ENCODE measurements around the gene DIP2A. TPM values are rescaled to one million over a fixed set of nuclear protein-coding genes. Genes with fewer than 3 reads are reported as not detected.

DIP2A gene
- polyA plus RNA-seq, 1 donor, result 53.3 TPM

GRCh38 chr21:46416551-46416950 lies 42.1 kb upstream of the DIP2A start:
- Histone ChIP-seq H3K36me3 (ENCODE audit: control insufficient read depth, insufficient read depth, low read length) (peaks cover 40% of the 10 kb centered on the region), H3K27ac (ENCODE audit: low read length) (no peak overlapping the region), H3K4me3 (ENCODE audit: low read length) (no peak overlapping the region), H3K4me1 (ENCODE audit: control insufficient read depth, insufficient read depth, low read length) (no peaks in the 10 kb centered on the region), H3K9me3 (ENCODE audit: control insufficient read depth, low read depth, low read length) (no peaks in the 10 kb centered on the region), H3K27me3 (ENCODE audit: control insufficient read depth, insufficient read depth, low read length) (no peaks in the 10 kb centered on the region)
- no peak for DNase-seq
- no CpG with 5 or more reads among the region's 20 CpGs for WGBS (ENCODE audit: insufficient coverage, low lambda C conversion rate)

- Histone ChIP-seq H3K36me3 (ENCODE audit: control insufficient read depth, insufficient read depth, low read length) (peaks cover 44% of the 10 kb centered on the region), H3K27me3 (ENCODE audit: control insufficient read depth, insufficient read depth, low read length) (no peaks in the 10 kb centered on the region)
- no CpG with 5 or more reads among the region's 25 CpGs for WGBS (ENCODE audit: insufficient coverage, low lambda C conversion rate)
These were observed 40.3 kb upstream of the DIP2A start for GRCh38 chr21:46418265-46418946.

GRCh38 chr21:46420241-46421190 lies 38.2 kb upstream of the DIP2A start:
- Histone ChIP-seq H3K27ac (ENCODE audit: low read length) (no peak overlapping the region), H3K9me3 (ENCODE audit: control insufficient read depth, low read depth, low read length) (no peaks in the 10 kb centered on the region), H3K4me3 (ENCODE audit: low read length) (no peak overlapping the region), H3K36me3 (ENCODE audit: control insufficient read depth, insufficient read depth, low read length) (peaks cover 44% of the 10 kb centered on the region), H3K27me3 (ENCODE audit: control insufficient read depth, insufficient read depth, low read length) (no peaks in the 10 kb centered on the region), H3K4me1 (ENCODE audit: control insufficient read depth, insufficient read depth, low read length) (no peaks in the 10 kb centered on the region)
- no peak for DNase-seq
- 100% methylated on average over 1 of the region's 16 CpGs for WGBS (ENCODE audit: insufficient coverage, low lambda C conversion rate)

More at GRCh38 chr21:46418265-46418946, 40.3 kb upstream of the DIP2A start:
- Histone ChIP-seq H3K27ac (ENCODE audit: low read length) (no peak overlapping the region), H3K9me3 (ENCODE audit: control insufficient read depth, low read depth, low read length) (no peaks in the 10 kb centered on the region), H3K4me1 (ENCODE audit: control insufficient read depth, insufficient read depth, low read length) (no peaks in the 10 kb centered on the region), H3K4me3 (ENCODE audit: low read length) (no peak overlapping the region)
- no peak for DNase-seq

GRCh38 chr21:46421191-46421750 lies 37.4 kb upstream of the DIP2A start:
- Histone ChIP-seq H3K27ac (ENCODE audit: low read length) (no peak overlapping the region), H3K36me3 (ENCODE audit: control insufficient read depth, insufficient read depth, low read length) (peaks cover 38% of the 10 kb centered on the region)
- DNase-seq, result no peak

GRCh38 chr21:46421756-46422555 lies 36.7 kb upstream of the DIP2A start:
- peaks cover 34% of the 10 kb centered on the region for H3K36me3 ChIP-seq (ENCODE audit: control insufficient read depth, insufficient read depth, low read length)
- H3K9me3 ChIP-seq (ENCODE audit: control insufficient read depth, low read depth, low read length), result no peaks in the 10 kb centered on the region
- no peak overlapping the region for H3K4me3 ChIP-seq (ENCODE audit: low read length)
- no peak for DNase-seq
- no peaks in the 10 kb centered on the region for H3K4me1 ChIP-seq (ENCODE audit: control insufficient read depth, insufficient read depth, low read length)
- no CpG with 5 or more reads among the region's 35 CpGs for WGBS (ENCODE audit: insufficient coverage, low lambda C conversion rate)
- no peaks in the 10 kb centered on the region for H3K27me3 ChIP-seq (ENCODE audit: control insufficient read depth, insufficient read depth, low read length)
- H3K27ac ChIP-seq (ENCODE audit: low read length), result no peak overlapping the region

More at GRCh38 chr21:46421191-46421750, 37.4 kb upstream of the DIP2A start:
- Histone ChIP-seq H3K4me3 (ENCODE audit: low read length) (no peak overlapping the region), H3K27me3 (ENCODE audit: control insufficient read depth, insufficient read depth, low read length) (no peaks in the 10 kb centered on the region), H3K9me3 (ENCODE audit: control insufficient read depth, low read depth, low read length) (no peaks in the 10 kb centered on the region), H3K4me1 (ENCODE audit: control insufficient read depth, insufficient read depth, low read length) (no peaks in the 10 kb centered on the region)
- no CpG with 5 or more reads among the region's 23 CpGs for WGBS (ENCODE audit: insufficient coverage, low lambda C conversion rate)

GRCh38 chr21:46422636-46423241 lies 36.0 kb upstream of the DIP2A start:
- Histone ChIP-seq H3K36me3 (ENCODE audit: control insufficient read depth, insufficient read depth, low read length) (peaks cover 38% of the 10 kb centered on the region), H3K27ac (ENCODE audit: low read length) (no peak overlapping the region), H3K27me3 (ENCODE audit: control insufficient read depth, insufficient read depth, low read length) (no peaks in the 10 kb centered on the region), H3K9me3 (ENCODE audit: control insufficient read depth, low read depth, low read length) (no peaks in the 10 kb centered on the region), H3K4me3 (ENCODE audit: low read length) (no peak overlapping the region), H3K4me1 (ENCODE audit: control insufficient read depth, insufficient read depth, low read length) (no peaks in the 10 kb centered on the region)
- WGBS (ENCODE audit: insufficient coverage, low lambda C conversion rate), result no CpG with 5 or more reads among the region's 12 CpGs
- no peak for DNase-seq

- H3K4me1 ChIP-seq (ENCODE audit: control insufficient read depth, insufficient read depth, low read length), result no peaks in the 10 kb centered on the region
- no CpG with 5 or more reads among the region's 1 CpG for WGBS (ENCODE audit: insufficient coverage, low lambda C conversion rate)
- H3K36me3 ChIP-seq (ENCODE audit: control insufficient read depth, insufficient read depth, low read length), result peaks cover 40% of the 10 kb centered on the region
- no peaks in the 10 kb centered on the region for H3K27me3 ChIP-seq (ENCODE audit: control insufficient read depth, insufficient read depth, low read length)
- no peak for DNase-seq
- no peak overlapping the region for H3K4me3 ChIP-seq (ENCODE audit: low read length)
- H3K9me3 ChIP-seq (ENCODE audit: control insufficient read depth, low read depth, low read length), result no peaks in the 10 kb centered on the region
- H3K27ac ChIP-seq (ENCODE audit: low read length), result no peak overlapping the region
These were observed 35.1 kb upstream of the DIP2A start for GRCh38 chr21:46423546-46424038.

- WGBS (ENCODE audit: insufficient coverage, low lambda C conversion rate), result no CpG with 5 or more reads among the region's 17 CpGs
- peaks cover 41% of the 10 kb centered on the region for H3K36me3 ChIP-seq (ENCODE audit: control insufficient read depth, insufficient read depth, low read length)
- no peaks in the 10 kb centered on the region for H3K27me3 ChIP-seq (ENCODE audit: control insufficient read depth, insufficient read depth, low read length)
- no peaks in the 10 kb centered on the region for H3K9me3 ChIP-seq (ENCODE audit: control insufficient read depth, low read depth, low read length)
- H3K4me1 ChIP-seq (ENCODE audit: control insufficient read depth, insufficient read depth, low read length), result no peaks in the 10 kb centered on the region
- no peak overlapping the region for H3K4me3 ChIP-seq (ENCODE audit: low read length)
- H3K27ac ChIP-seq (ENCODE audit: low read length), result no peak overlapping the region
- DNase-seq, result no peak
These were observed 34.6 kb upstream of the DIP2A start for GRCh38 chr21:46424039-46424591.

- H3K4me3 ChIP-seq (ENCODE audit: low read length), result no peak overlapping the region
- H3K27me3 ChIP-seq (ENCODE audit: control insufficient read depth, insufficient read depth, low read length), result no peaks in the 10 kb centered on the region
- no peak overlapping the region for H3K27ac ChIP-seq (ENCODE audit: low read length)
- no peaks in the 10 kb centered on the region for H3K4me1 ChIP-seq (ENCODE audit: control insufficient read depth, insufficient read depth, low read length)
- no peak for DNase-seq
- H3K36me3 ChIP-seq (ENCODE audit: control insufficient read depth, insufficient read depth, low read length), result peaks cover 38% of the 10 kb centered on the region
- WGBS (ENCODE audit: insufficient coverage, low lambda C conversion rate), result no CpG with 5 or more reads among the region's 14 CpGs
- H3K9me3 ChIP-seq (ENCODE audit: control insufficient read depth, low read depth, low read length), result no peaks in the 10 kb centered on the region
These were observed 34.1 kb upstream of the DIP2A start for GRCh38 chr21:46424621-46425020.
